Measurements from ENCODE around the gene ABCD1.

DNA sequence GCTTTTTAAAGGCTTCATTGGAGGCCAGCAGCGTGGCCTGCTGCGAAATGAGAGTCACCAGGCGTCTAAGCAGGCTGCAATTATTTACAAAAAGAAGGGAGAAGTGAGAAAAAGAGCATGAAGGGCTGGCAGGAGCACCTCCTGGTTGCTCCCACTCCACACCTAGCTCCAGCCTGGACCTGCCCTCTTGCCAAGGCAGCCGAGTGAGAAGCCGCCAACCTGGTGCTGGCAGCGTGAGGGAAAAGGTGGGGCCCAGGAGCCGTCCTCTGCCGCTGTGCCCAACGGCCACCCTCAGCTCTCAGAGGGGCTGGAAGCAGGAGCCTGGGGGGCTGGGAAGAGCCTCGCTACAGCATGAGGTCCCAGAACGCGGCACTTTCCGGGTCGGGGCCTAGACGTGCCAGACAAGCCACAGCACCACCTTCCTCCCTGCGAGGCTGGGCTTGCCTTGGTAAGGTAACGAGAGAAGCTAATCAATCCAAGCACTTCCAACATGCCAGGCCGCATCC is 20.6 kb upstream of the ABCD1 start:
- TF ChIP-seq, protein P1, sequence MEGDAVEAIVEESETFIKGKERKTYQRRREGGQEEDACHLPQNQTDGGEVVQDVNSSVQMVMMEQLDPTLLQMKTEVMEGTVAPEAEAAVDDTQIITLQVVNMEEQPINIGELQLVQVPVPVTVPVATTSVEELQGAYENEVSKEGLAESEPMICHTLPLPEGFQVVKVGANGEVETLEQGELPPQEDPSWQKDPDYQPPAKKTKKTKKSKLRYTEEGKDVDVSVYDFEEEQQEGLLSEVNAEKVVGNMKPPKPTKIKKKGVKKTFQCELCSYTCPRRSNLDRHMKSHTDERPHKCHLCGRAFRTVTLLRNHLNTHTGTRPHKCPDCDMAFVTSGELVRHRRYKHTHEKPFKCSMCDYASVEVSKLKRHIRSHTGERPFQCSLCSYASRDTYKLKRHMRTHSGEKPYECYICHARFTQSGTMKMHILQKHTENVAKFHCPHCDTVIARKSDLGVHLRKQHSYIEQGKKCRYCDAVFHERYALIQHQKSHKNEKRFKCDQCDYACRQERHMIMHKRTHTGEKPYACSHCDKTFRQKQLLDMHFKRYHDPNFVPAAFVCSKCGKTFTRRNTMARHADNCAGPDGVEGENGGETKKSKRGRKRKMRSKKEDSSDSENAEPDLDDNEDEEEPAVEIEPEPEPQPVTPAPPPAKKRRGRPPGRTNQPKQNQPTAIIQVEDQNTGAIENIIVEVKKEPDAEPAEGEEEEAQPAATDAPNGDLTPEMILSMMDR (IDR thresholded peaks at IDR 0.05) = no peak
- TF ChIP-seq POLR2A (IDR thresholded peaks at IDR 0.05) = no peak
